IPS-18c (cell line): Measurements from ENCODE around the gene PLA2G4D.

Experiments used
- H3K4me3 ChIP-seq: 2 replicates; pipeline ENCODE4 v1.7.0; 2013; ENCODE audit warnings: low read depth, mild to moderate bottlenecking, low read length, moderate library complexity; ENCODE audit not compliant: insufficient read depth
- H3K9me3 ChIP-seq: one replicate; pipeline ENCODE4 v1.6.1; 2013; ENCODE audit warnings: mild to moderate bottlenecking, low read length, moderate library complexity; ENCODE audit not compliant: control insufficient read depth, insufficient read depth

PLA2G4D gene

GRCh38 chr15:42094512-42094963 lies at the start of gene PLA2G4D:
Gene PLA2G4D, minus strand, starts transcription at chr15:42094562. Its CDS starts 103 bp downstream, at chr15:42094459.
- Histone ChIP-seq H3K9me3 (no peaks in the 10 kb centered on the region), H3K4me3 (no peak within 1 kb of the TSS)

- Histone ChIP-seq H3K9me3 (peaks cover 2% of the 10 kb centered on the region), H3K4me3 (no peak overlapping the region)
These were observed 49.0 kb upstream of the PLA2G4D start for GRCh38 chr15:42143356-42143755.

GRCh38 chr15:42141795-42142667 lies 47.7 kb upstream of the PLA2G4D start:
- Histone ChIP-seq H3K4me3 (no peak overlapping the region), H3K9me3 (peaks cover 2% of the 10 kb centered on the region)

GRCh38 chr15:42141246-42141645 lies 46.9 kb upstream of the PLA2G4D start:
- Histone ChIP-seq H3K9me3 (peaks cover 2% of the 10 kb centered on the region), H3K4me3 (no peak overlapping the region)

GRCh38 chr15:42140383-42141070 lies 46.2 kb upstream of the PLA2G4D start:
- Histone ChIP-seq H3K9me3 (peaks cover 2% of the 10 kb centered on the region), H3K4me3 (no peak overlapping the region)

- Histone ChIP-seq H3K9me3 (peaks cover 2% of the 10 kb centered on the region), H3K4me3 (no peak overlapping the region)
These were observed 45.2 kb upstream of the PLA2G4D start for GRCh38 chr15:42139596-42139995.

GRCh38 chr15:42138968-42139386 lies 44.6 kb upstream of the PLA2G4D start:
- Histone ChIP-seq H3K4me3 (no peak overlapping the region), H3K9me3 (peaks cover 2% of the 10 kb centered on the region)

- Histone ChIP-seq H3K4me3 (no peak overlapping the region), H3K9me3 (peaks cover 2% of the 10 kb centered on the region)
These were observed 44.0 kb upstream of the PLA2G4D start for GRCh38 chr15:42138411-42138810.

- H3K9me3 ChIP-seq: peaks cover 2% of the 10 kb centered on the region
- H3K4me3 ChIP-seq: no peak overlapping the region
These were observed 43.3 kb upstream of the PLA2G4D start for GRCh38 chr15:42137461-42138261.

GRCh38 chr15:42136513-42136912 lies 42.2 kb upstream of the PLA2G4D start:
- Histone ChIP-seq H3K4me3 (no peak overlapping the region), H3K9me3 (peaks cover 2% of the 10 kb centered on the region)

GRCh38 chr15:42135351-42135750 lies 41.0 kb upstream of the PLA2G4D start:
- no peak overlapping the region for H3K4me3 ChIP-seq
- no peaks in the 10 kb centered on the region for H3K9me3 ChIP-seq

- no peak overlapping the region for H3K4me3 ChIP-seq
- H3K9me3 ChIP-seq: no peaks in the 10 kb centered on the region
These were observed 40.4 kb upstream of the PLA2G4D start for GRCh38 chr15:42134617-42135245.

- no peaks in the 10 kb centered on the region for H3K9me3 ChIP-seq
- H3K4me3 ChIP-seq: no peak overlapping the region
These were observed 39.6 kb upstream of the PLA2G4D start for GRCh38 chr15:42133886-42134502.

- H3K9me3 ChIP-seq: no peaks in the 10 kb centered on the region
These were observed 39.0 kb upstream of the PLA2G4D start for GRCh38 chr15:42133356-42133755.

GRCh38 chr15:42131826-42132806 lies 37.8 kb upstream of the PLA2G4D start:
- Histone ChIP-seq H3K4me3 (no peak overlapping the region), H3K9me3 (no peaks in the 10 kb centered on the region)

More at GRCh38 chr15:42133356-42133755, 39.0 kb upstream of the PLA2G4D start:
- no peak overlapping the region for H3K4me3 ChIP-seq

- Histone ChIP-seq H3K4me3 (no peak overlapping the region), H3K9me3 (no peaks in the 10 kb centered on the region)
These were observed 36.6 kb upstream of the PLA2G4D start for GRCh38 chr15:42131006-42131405.
